Measurements from ENCODE around the gene CADM1.

The CADM1 gene

DNA sequence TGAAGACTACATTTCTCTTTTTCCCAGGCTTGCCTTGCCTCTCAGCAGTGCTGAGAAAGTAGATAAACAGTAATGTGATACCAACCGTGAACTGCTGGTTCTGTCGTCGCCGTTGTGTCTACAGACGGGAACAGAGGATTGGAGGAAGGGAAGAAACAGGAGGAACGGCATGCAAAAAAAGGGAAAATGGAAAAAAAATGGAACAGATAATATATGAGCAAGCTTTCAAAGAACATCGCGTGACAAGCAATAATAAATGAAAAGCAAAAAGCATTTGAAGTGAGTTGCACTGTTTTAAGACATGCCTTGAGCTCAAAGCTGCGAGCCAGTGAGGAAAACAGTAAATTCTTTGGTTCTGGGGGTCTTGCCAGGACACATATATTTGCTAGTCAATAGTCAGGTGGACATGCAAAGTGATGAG, 305.9 kb downstream of the CADM1 start:
- DNase-seq = no peak

DNA sequence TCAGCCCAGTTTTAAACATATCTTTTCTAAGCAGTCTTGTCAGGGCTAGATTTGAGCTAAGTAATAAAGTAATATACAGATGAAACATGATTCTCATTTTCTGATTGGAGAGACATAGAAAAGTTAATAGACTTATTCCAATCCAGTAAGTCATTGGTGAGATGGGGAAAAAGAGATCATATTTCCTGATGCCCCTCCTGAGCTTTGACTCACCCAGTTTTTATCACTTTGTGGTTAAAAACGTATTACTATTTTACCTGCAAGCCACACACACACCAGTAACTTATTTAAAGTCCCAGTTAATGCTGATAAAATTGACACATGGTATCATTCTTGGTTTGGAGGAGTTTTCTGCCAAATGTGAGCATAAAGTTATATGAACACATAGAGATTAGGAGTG, 306.8 kb downstream of the CADM1 start:
- DNase-seq = no peak

DNA sequence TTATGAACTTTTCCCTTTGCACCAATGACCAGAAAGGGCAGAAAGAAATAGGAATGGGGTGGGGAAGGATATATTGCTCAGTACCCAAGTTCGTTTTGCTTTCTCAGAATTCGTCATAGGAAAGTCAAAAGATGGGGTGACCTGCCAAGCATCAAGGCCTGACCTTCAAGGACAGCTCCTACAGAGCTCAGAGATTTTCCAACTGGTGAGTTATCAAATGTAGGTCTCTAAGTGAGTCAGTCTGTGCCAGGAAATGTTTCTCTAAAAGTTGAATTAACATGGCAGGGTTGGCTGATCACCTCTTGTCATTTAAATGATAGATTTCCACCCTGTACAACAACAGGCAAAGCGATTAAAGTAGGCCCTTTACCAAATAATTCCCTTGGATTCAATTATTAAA, 307.2 kb downstream of the CADM1 start:
- DNase-seq = no peak

DNA sequence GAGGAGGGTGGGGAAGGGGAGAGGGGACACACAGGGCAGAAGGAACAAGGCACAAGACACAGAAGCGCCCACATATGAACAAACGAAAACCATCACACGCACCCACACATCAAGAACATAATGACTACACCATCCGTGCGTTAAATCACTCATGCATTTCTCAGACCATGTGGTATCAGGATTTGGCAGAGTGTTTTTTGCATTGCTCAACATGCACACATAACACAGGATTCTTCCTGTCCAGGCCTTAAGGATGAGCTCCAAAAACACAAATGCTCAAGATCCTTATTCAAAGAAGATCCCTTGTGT, 309.5 kb downstream of the CADM1 start:
- no peak for DNase-seq

DNA sequence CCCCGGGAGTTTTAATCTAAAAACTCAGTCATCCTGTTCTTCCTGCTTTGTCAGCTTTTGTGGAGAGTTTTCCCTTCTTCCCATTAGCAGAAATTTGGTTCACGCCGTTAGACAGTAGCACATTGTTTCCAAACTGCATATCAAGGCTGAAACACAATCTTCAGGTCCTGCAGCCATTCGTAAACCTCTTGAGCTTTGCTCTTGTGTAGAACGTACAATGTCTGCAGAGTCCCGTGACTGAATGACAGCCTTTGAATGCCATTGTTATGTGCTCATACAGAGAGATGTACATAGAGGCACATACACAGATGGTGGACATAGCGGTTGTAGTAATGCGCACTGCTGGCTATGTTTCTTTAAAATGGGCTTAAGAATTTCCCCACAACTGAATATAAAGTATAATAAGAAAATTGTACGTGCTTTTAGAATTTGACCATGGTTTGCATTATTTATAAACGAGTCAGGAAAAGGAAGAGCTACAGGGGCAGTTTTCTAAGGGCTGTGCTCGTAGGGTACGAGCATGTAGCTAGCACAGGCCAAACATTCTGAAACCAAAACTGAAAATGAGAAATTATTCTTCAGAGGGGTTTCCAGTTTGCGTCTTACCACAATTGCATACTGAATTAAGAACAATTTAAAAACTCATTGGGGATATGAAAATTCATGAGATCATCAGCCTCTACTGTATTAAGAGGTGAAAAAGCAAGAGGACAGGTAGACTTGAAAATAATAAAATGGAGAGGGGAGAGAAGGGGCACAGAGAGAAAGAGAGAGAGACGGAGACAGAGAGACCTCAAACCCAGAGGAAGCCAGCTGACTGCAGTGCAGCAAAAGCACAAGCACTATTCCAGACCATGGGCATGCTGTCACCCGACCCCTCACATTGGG, 310.1 kb downstream of the CADM1 start:
- DNase-seq = no peak

DNA sequence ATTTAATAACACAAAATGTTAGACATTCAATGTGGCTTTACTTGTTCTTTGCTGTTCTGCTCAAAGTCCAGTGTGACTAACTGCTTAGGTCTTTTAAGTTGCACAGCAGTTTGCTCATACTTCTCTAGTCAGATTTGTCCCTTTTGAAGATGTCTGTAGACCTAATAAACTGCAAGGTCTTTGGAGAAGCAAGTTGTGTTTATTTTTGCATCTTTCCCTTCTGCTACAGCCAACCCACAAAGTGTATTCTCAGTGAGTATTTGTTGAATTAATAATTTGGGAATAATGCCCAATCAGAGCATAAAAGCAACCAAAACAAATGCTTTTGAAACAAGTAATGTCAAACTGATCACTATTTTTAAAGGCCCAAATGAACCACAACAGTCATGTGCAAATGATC, 312.5 kb downstream of the CADM1 start:
- no peak for DNase-seq

DNA sequence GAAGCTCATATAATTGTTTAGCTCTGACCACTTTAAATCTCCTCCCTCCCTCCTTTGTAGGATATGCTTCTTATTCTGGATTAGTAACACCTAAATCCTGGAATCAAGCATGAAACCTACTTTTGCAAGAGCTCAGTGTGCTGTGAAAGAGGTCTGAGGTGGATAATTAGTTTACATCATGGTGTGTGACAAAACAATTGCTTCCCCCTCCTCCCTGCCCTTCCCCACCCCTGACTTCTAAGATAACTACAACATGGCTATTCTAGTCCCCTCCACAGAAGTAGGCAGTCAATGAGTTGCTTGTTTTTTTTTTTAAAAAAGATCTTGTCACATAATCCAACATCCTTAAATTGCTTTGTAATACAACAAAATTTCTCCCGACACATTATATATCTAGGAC, 314.0 kb downstream of the CADM1 start:
- DNase-seq = no peak

DNA sequence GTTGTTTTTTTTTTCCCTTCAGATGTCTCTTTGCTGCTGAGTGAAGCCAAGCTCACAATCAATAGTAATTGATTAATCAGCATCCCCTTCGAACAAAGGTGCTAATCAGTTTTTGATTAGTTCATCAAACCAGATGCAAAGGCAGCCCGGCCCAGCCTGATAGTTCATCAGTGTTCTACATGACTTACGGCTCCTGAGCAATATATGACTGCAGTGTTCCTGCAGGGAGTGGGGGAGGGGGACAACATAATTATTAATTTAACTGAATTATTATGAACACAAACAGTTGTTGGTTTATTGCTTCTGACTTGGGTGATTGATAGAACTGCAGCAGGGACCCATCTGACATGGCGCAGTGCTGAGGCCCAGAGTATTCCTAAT, 315.3 kb downstream of the CADM1 start:
- no peak for DNase-seq

DNA sequence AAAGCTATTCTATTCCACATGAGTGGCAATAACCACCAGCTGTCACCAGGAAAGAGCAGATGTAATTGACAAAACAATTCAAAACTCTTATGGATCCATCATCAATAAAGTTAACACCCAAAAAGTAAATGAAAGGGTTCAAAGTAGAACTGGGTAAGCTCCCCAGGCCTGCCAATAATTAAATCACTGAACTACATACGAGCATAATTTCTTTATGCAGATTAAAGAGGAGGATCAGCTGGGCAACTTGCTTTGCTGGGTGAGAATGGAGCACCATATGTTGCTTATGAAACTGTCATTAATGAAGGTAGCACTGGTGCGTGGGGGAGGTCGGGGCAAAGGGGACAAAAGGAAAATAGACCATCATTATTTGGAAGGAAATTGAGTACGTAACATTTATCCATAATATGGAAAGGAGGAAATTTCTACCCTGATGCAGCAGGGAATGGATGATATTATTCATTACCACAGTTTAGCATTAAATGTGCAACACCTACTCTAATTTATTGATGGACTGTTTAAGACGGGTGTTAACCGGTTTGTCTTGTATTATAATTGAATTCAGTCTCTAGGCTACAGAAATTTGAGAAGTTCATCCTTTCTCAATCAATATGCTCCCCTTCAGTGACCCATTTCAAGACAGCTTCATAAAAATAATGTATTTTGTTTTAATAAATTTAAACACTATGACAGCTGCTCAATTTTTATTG, 315.9 kb downstream of the CADM1 start:
- DNase-seq = no peak

DNA sequence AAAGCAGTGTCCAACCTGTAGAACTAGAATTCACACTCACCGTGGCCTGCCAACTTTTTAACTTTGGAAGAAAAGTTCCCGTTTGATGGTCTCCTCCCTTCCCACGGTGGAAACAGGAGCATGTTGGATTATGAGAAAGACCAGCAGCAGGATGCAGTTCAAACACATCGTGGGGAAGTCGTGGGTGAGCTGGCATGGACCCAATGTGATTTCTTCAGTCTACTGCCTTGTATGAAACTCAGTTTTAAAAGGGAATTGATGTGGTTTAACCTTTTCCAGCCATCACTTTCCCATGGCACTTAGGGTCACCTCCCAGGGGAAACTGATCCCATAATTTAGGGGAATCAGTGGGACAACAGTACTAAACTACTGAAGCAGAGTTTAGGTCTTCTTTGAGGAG, 318.3 kb downstream of the CADM1 start:
- no peak for DNase-seq

DNA sequence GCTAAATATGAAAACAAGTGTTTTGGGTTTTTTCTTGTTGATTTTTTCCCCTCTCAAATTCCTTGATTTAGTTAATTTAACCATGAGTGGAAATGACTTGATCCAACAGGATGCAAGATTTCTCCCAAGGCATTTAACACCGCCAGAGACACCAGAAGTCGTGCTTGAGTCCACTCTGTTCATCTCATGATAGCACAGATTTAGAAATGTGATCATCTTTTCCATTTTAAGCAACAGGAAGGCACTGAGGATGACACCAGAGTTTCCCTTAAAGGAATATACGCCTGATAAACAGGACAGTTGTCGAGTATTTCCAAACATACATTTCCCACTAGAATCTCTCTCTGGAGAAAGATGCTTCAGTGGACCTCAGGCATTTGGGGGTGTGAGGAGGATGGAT, 318.7 kb downstream of the CADM1 start:
- no peak for DNase-seq

DNA sequence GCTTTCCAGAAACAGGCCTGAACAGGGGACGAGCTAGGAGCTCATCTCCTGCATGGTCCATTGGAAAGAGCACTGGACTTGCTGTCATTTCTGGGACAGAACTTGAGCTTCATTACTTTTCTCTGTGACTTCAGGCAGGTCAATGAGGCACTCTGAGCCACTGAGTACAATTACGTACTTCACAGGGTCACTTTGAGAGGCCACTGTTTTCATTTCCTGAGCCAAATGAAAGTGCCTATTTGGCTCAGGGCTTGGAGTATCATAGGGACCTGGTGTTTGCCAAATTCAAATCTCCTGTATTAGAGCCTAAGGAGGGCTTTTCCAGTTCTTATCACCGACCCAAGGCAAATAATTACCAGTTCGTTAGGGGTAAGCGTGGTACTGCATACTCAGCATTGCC, 319.3 kb downstream of the CADM1 start:
- DNase-seq = no peak

DNA sequence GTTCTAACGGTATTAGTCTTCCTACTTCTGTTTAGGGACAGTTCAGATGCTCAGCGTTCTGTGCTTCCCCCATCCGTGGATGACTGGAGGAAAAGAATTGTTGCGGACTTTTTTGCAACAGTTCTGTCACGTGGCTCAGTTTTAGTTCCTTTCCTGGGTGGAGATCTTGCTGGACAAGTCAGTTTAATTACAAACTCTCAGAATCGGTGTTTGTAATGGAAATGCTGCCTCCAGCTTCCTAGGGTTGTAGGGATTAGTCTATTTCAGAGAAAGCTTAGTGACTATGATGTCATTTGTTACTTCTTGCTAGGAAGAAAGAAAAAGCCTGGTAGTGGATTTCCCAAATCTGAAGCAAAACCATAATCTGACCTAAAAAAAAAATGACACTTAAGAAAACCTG, 320.4 kb downstream of the CADM1 start:
- no peak for DNase-seq

DNA sequence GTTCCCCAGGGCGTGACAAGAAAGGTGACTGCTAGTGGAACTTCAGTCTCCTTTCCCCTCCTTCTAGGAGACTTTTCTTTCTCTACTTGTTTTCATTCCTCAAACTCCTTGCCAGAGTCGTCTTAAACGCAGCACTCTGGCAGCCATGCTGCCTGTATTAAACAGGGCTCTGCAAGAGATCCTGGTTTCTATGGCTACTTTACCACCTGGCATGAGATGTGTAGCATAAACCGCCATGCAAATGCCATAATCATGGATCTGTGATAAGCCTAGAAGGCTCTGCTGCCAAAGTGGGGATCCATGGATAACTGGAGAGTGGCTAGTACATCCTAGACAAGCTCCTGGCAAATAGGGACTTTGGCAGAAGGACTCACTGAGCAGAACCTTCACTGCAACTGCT, 321.1 kb downstream of the CADM1 start:
- no peak for DNase-seq

DNA sequence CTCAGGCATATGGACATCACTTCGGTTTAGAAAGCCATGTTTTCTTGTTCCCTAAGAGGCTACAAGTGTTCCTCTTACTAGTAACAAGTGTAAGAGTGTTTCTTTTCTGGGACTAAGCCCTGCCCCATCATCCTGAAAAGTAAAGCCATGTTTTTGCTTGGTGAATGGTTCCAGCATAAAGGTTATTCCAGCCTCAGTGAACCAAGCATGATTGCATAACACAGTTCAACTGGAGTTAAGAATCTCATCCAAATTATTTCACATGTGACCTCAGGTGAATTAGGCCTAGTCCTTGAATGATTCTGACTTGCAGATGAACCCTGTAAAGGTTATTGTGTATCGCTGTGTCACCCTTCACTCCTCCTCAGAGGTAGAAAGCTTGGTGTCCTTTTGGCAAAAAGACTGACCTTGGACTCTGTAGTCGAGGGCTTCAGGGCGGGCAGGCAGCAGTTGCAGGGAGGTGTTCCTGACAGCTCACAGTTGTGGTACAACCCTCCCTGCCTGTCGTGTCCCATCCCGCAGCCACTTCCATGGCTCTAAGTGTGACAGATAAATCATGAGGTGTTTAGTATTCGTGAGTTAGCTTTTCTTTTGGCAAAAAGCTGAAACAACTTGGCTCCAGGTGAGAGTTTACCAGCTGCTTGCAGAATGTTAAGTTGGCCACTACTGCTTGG, 321.8 kb downstream of the CADM1 start:
- DNase-seq = no peak

DNA sequence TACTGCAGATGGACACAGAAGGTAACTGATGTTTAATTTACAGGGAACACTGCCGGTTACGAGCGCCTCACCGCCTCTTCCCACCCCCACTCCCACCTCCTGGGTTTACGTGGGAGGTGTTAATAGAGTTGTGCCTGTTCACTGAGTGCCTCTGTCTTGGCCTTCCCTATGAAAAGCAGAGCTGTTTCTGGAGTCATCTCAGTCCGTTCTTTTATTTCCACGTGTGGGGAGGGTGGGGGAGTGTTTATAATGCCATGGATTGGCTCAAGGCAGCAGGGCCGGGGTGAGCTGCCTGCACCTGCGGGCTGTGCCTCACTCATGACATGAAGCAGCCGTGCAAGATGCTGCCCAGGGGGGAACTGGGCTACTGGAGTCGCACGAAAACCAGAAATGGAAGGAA, 322.7 kb downstream of the CADM1 start:
- no peak for DNase-seq

DNA sequence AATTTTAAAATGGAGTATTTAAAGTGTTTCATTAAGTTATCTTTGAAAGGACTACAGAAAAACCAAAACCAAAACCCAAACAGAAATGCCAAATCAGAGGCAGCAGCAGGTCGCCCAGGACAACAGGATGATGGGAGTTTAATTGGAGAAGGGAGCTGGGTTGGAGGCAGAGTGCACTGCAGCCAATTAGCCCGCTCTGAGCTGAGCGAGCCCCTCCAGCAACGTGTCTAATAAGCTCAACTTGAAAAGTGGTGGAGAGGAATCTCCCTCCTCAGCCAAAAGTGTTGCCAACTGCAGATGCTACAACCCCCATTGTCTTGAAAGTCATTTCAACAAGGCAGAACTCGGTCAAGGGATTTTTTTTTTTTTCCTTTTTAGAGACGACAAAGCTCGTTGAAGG, 323.9 kb downstream of the CADM1 start:
- DNase-seq = no peak

DNA sequence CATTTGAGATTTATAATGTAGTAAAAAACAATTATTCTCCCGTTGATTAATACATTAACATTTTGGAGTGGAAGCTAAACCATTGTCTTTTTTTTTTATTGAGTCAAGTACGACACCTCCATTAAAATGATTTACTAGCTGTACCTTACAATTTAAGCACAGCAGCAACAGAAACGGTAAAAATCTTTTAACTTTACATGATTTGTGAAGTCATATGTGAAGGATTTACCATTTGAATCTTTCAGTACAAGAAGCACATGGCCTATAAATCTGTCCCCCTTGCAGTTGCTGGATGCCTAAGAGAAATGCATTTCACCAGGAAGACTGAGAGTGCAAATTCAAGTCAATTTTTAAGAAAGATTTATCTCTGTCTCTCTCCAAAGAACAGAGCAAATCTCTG, 324.6 kb downstream of the CADM1 start:
- no peak for DNase-seq

DNA sequence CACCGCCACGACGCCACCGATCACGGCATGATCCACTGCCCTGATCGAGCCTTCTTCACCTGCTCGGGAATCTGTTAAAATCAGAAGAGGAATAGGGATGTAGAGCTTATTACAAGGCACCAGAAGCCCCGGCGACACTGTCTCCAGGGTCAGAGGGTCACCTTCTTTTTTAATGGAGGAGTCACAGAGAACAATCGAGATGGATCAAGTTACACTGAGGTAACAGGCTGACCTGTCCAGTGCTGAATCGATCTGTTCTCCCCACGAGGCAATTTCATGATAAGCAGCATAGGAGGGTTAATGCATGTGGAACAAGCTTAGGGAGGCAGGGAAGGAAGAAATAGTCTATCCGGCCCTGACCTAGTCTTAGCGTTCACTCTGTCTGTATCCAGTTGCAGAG, 325.5 kb downstream of the CADM1 start:
- no peak for DNase-seq

DNA sequence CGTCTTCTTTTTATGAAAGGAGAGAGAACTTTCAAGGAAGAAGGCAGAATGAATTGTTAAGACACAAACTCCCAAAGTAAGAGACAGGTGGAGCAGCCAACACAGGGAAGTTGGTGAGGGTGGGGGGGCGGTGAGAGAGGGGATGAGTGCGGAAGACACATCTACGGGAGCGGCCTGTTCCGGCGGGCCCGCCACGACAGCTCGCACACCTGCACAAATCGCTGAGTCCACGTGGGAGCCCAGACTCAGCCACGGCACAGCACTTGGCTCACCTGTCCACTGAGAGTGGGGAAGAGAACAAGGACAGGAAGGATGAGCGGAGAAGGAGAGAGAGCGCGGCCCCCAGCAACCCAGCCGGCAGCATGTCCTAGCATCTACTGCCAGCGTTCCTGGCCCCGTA, 331.1 kb downstream of the CADM1 start:
- no peak for DNase-seq

DNA sequence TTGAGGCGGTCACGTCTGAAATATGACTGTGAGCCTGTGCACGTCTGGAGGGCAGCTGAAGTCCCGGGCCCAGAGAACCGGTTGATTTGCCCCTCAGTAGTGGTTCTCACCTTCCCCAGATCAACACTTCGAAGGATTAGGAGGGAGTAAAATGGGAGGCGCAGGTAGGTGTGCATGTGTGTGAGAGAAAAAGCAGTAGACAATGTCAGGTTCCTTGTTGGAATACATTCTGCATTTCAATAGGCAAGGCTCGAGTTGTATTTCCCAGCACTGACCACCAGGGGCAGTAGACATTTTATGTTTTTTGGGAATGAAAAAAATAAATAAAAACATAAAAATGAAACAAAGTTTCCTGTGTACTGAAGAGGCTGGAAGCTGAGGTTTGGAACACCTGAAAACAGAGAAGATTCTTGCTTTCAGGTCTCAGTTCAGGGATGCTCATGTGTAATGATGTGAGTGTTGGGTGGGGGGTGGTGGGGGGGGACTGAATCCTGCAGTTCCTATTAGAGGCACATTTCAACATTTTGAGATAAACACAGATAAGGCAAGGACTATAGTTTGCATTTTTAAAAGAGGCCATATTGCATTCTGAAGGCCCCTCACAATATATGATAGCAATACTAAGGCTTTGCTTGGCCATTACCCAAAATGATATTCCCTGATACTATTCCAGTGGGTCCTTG, 333.9 kb downstream of the CADM1 start:
- no peak for DNase-seq

DNA sequence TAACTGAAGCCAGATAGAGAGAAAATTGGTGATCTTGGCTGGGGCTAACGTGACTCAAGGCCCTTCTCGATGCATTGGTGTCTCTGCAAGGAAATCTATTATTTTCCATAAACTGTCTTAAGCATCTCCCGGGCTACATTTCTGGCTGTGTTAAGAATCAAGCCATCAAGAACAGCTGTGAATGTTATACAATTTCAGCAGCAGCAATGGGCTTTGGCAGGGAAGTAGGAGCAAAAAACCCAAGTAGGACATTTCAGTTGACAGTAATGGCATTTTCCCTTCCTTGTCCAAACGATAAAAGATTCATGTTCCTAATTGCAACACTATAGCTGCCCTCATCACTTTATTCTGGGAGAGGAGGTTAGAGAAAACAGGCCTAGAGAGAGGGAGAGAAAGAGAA, 335.0 kb downstream of the CADM1 start:
- no peak for DNase-seq

DNA sequence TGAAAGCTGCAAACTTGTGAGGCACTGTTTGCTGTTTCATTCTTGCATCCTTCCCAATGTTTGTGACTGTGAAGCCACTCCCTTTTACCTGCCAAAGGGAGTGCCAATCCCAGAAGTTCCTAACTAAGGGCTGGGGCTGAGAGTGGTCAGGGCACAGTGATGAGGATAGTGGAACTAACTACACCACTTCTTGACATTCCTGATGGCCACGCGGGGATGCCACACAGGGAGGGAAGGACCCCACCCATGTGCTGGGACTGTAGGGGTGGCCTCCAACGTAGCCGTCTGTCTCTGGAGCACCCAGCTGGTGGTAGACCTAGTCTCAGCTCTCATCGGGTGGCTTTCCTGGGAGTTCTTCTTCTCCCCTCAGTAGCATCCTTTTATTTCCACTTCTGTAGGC, 335.5 kb downstream of the CADM1 start:
- no peak for DNase-seq

DNA sequence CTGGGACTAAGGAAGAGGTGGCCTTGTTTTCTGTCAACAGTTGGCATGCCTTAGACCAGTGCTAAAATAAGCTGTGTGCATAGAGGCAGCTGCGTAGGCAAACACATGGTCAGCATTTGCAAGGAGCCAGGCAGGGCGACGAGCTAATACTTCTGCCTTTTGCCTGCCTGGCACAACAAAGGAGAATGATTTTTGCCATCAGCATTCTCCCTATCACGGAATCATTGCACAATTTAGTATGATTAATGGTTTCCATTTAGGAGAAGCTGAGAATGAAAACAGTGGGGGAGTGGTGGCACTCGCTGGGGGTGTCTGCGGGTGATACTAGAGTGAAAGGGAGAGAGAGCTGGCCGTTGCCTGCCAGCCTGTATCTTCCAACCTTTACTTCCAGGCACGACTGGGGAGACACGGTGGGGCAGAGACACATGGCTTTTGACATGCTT, 336.0 kb downstream of the CADM1 start:
- no peak for DNase-seq
